ENCODE results near the gene LTB4R2. TPM values are rescaled to one million over a fixed set of nuclear protein-coding genes. Genes with fewer than 3 reads are reported as not detected.

Gene LTB4R2
- total RNA-seq, 1 experiment from 2014 or later = 15.0 TPM

- no peaks in the 10 kb centered on the region for H3F3A ChIP-seq (ENCODE audit: insufficient read depth, low read depth)
- no peaks in the 10 kb centered on the region for H3K27me3 ChIP-seq (ENCODE audit: insufficient read depth, low read depth)
- no peak overlapping the region for H3K4me3 ChIP-seq
- H4K20me1 ChIP-seq (ENCODE audit: insufficient read depth) = no peaks in the 10 kb centered on the region
- H3K9me2 ChIP-seq (ENCODE audit: insufficient read depth) = no peaks in the 10 kb centered on the region
- H3K36me3 ChIP-seq (ENCODE audit: low read depth) = no peaks in the 10 kb centered on the region
- H3K79me2 ChIP-seq (ENCODE audit: low read depth) = no peaks in the 10 kb centered on the region
- no peaks in the 10 kb centered on the region for H3K9me3 ChIP-seq (ENCODE audit: insufficient read depth, low read depth)
- BruUV-seq (replicated peaks) = no TSS peak
- intact Hi-C loops (cut with micrococcal nuclease; ENCODE audit: unreplicated experiment) = no loop called here
- H3K4me2 ChIP-seq = no peak overlapping the region
- TF ChIP-seq CTCF (conservative IDR thresholded peaks at IDR 0.05) = no peak
- TF ChIP-seq EZH2 (IDR thresholded peaks at IDR 0.05; ENCODE audit: low read depth) = no peak
- H3K27ac ChIP-seq = no peak overlapping the region
- H2AFZ ChIP-seq = no peak overlapping the region
- DNase-seq = no peak
- CTCF ChIA-PET = interaction anchor here (0.5 kb wide), 1 partner anchor 65 kb away, joined by 3 read pairs; no protein-coding TSS in a partner anchor
- POLR2A ChIA-PET (ENCODE audit: unreplicated experiment) = no interaction called here
- H3K4me1 ChIP-seq (replicated peaks; ENCODE audit: insufficient read depth) = no peaks in the 10 kb centered on the region; the same call in 1 of the 2 replicates
Measured at GRCh38 chr14:24340606-24341005, 30.7 kb downstream of the LTB4R2 start.

- H3K4me1 ChIP-seq (replicated peaks; ENCODE audit: insufficient read depth) = no peaks in the 10 kb centered on the region
- H4K20me1 ChIP-seq (ENCODE audit: insufficient read depth) = no peaks in the 10 kb centered on the region
- no peak overlapping the region for H3K27ac ChIP-seq
- no peak overlapping the region for H2AFZ ChIP-seq
- H3K4me2 ChIP-seq = no peak overlapping the region
- no peaks in the 10 kb centered on the region for H3K9me2 ChIP-seq (ENCODE audit: insufficient read depth)
- no peaks in the 10 kb centered on the region for H3K9me3 ChIP-seq (ENCODE audit: insufficient read depth, low read depth)
- CTCF ChIA-PET = no interaction called here
- H3K36me3 ChIP-seq (ENCODE audit: low read depth) = no peaks in the 10 kb centered on the region
- DNase-seq = no peak
- H3F3A ChIP-seq (ENCODE audit: insufficient read depth, low read depth) = no peaks in the 10 kb centered on the region
- POLR2A ChIA-PET (ENCODE audit: unreplicated experiment) = no interaction called here
- BruUV-seq (replicated peaks) = no TSS peak
- H3K4me3 ChIP-seq = no peak overlapping the region
- no peaks in the 10 kb centered on the region for H3K79me2 ChIP-seq (ENCODE audit: low read depth)
- TF ChIP-seq EZH2 (IDR thresholded peaks at IDR 0.05; ENCODE audit: low read depth) (no peak), CTCF (conservative IDR thresholded peaks at IDR 0.05) (no peak)
- intact Hi-C loops (cut with micrococcal nuclease; ENCODE audit: unreplicated experiment) = no loop called here
- H3K27me3 ChIP-seq (ENCODE audit: insufficient read depth, low read depth) = no peaks in the 10 kb centered on the region
Measured at GRCh38 chr14:24342889-24343288, 32.9 kb downstream of the LTB4R2 start.

- no peaks in the 10 kb centered on the region for H3K9me3 ChIP-seq (ENCODE audit: insufficient read depth, low read depth)
- H3K4me3 ChIP-seq = no peak overlapping the region
- no peak overlapping the region for H3K27ac ChIP-seq
- H2AFZ ChIP-seq = no peak overlapping the region
- no peaks in the 10 kb centered on the region for H3K27me3 ChIP-seq (ENCODE audit: insufficient read depth, low read depth)
- H3K4me1 ChIP-seq (replicated peaks; ENCODE audit: insufficient read depth) = no peaks in the 10 kb centered on the region
- intact Hi-C loops (cut with micrococcal nuclease; ENCODE audit: unreplicated experiment) = no loop called here
- TF ChIP-seq CTCF (conservative IDR thresholded peaks at IDR 0.05) (no peak), EZH2 (IDR thresholded peaks at IDR 0.05; ENCODE audit: low read depth) (no peak)
- no peaks in the 10 kb centered on the region for H4K20me1 ChIP-seq (ENCODE audit: insufficient read depth)
- H3K79me2 ChIP-seq (ENCODE audit: low read depth) = no peaks in the 10 kb centered on the region
- no peak overlapping the region for H3K4me2 ChIP-seq
- H3F3A ChIP-seq (ENCODE audit: insufficient read depth, low read depth) = no peaks in the 10 kb centered on the region
- no peaks in the 10 kb centered on the region for H3K9me2 ChIP-seq (ENCODE audit: insufficient read depth)
- H3K36me3 ChIP-seq (ENCODE audit: low read depth) = no peaks in the 10 kb centered on the region
- CTCF ChIA-PET = no interaction called here
- BruUV-seq (replicated peaks) = no TSS peak
- no peak for DNase-seq
- POLR2A ChIA-PET (ENCODE audit: unreplicated experiment) = no interaction called here
Measured at GRCh38 chr14:24343795-24344660, 34.1 kb downstream of the LTB4R2 start.

All from PC-9 (cell line).